Measurements from ENCODE around the gene PPP1R1C.

DNA sequence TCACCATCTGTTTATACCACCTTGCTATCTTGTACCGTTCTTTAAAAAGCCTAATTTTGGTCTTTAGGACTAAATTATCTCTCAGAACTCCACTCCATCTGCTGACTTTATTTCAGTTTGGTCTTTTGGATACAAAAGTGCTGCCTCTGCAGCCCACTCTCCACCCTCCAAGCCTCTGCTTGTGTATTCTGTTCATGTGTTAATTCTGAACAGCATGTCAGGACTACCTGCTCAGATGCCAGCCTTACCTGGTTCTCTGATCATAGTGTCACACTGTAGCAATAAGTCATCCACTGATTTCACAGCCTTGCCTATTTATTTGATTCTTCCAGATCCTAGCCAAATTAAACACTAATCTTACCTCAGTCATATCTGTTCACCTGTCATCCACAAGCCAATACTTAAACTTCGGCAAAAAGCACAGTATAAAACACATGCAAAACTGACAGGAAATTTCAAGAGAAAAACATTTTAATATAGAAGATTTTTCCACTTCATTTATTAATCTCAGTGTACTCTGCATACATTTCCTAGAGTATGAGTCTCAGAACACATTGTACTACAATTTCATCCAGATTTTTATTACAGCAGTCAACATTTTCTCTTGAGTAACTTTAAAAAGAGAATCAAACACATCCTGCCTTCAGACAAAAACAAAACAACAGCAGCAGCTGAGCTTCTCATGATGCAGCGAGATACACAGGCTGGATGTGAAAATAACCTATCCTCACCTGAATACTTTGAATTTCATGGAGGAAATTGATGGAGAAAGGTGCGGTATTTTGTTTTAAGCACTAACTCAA, 64.9 kb downstream of the PPP1R1C start:
- TF ChIP-seq, protein P1, sequence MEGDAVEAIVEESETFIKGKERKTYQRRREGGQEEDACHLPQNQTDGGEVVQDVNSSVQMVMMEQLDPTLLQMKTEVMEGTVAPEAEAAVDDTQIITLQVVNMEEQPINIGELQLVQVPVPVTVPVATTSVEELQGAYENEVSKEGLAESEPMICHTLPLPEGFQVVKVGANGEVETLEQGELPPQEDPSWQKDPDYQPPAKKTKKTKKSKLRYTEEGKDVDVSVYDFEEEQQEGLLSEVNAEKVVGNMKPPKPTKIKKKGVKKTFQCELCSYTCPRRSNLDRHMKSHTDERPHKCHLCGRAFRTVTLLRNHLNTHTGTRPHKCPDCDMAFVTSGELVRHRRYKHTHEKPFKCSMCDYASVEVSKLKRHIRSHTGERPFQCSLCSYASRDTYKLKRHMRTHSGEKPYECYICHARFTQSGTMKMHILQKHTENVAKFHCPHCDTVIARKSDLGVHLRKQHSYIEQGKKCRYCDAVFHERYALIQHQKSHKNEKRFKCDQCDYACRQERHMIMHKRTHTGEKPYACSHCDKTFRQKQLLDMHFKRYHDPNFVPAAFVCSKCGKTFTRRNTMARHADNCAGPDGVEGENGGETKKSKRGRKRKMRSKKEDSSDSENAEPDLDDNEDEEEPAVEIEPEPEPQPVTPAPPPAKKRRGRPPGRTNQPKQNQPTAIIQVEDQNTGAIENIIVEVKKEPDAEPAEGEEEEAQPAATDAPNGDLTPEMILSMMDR (IDR thresholded peaks at IDR 0.05): no peak
- TF ChIP-seq POLR2A (IDR thresholded peaks at IDR 0.05): no peak
